Measurements from ENCODE around the gene KCNJ2.

KCNJ2 gene

GRCh38 chr17:70161519-70161918 lies 7.8 kb upstream of the KCNJ2 start:
- DNase-seq = no peak

DNA sequence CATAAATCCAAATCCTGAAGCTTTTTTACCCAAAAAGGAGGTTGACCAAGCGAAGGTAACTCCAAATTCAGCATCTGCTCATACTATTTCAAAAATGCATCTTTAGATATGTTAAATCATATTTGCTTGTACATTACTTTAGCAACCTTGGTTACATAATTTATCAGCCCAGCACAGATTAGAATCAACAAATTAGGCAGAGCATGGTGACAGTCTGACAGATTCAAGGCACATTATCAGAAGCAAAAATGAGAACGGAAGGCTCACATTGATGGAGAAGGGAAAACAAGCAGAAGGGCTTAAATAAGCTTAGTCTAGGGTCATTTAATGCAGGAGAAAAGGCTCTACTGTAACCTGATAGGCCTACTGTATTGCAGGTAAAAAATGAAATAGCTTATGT lies 3.9 kb upstream of the KCNJ2 start:
- no peak for DNase-seq

DNA sequence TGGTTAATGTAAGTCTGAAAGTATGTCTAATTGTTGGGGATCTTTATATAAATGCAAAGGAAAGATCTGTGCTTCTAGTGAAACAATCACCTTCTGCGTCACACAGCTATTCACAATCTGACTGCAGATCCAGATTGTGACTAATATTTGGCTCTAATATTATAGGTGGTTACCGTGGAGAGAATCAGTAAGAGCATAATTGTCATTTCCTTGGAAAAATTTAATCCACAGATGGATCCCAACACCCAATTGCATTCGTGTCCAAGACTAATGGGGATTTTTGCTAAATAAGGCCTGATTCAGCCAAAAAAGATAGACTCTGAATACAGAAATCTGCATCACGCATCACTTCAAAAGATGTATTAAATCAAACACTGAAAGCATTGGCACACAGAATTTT lies 2.7 kb upstream of the KCNJ2 start:
- DNase-seq = no peak

- no peak for DNase-seq
Measured at GRCh38 chr17:70168044-70168976, 1.0 kb upstream of the KCNJ2 start.

GRCh38 chr17:70169709-70170597 lies 621 bp downstream of the KCNJ2 start:
- DNase-seq = no peak

DNA sequence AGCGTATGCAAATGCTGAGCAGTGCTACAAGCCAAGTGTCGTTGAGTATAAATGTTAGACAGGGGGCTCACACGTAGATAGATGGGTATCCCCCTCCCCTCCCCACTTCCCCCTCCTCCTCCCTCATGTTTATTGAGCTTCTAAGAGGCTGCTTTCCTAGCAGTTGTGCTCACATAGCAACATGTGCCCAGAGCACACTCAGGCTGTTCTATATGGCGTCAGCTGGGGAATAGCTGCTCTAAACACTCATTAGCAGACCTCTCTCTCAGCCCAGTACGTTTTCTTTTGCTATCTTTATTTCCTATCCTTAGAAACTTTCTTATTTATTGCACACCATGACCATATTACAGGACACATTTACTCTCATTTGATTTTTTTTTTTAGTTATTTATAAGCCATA lies 1.8 kb downstream of the KCNJ2 start:
- no peak for DNase-seq

GRCh38 chr17:70172449-70172848 lies 3.1 kb downstream of the KCNJ2 start:
- DNase-seq = no peak

GRCh38 chr17:70172923-70173322 lies 3.6 kb downstream of the KCNJ2 start:
- DNase-seq = no peak

GRCh38 chr17:70173681-70174080 lies 4.3 kb downstream of the KCNJ2 start:
- DNase-seq = no peak

DNA sequence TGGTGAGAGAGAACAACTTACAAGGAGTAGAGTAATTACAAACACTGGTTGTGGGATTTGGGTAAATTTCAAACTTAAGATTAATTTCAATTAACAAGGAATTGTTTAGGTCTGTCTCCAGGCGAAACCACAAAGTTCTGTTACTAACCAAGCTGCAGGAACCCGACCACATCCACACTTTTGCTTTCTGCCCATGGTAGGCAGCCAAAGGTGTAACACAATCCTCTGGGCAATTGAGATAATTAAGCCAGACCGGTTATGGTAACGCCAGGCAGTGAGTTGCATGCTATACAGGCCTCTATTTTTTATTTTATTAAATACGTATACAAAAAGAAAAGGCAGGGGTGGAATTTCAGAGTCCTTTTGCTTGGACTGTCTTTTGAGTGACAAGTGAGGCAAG lies 12.0 kb downstream of the KCNJ2 start:
- no peak for DNase-seq

- no peak for DNase-seq
Measured at GRCh38 chr17:70181866-70182265, 12.5 kb downstream of the KCNJ2 start.

DNA sequence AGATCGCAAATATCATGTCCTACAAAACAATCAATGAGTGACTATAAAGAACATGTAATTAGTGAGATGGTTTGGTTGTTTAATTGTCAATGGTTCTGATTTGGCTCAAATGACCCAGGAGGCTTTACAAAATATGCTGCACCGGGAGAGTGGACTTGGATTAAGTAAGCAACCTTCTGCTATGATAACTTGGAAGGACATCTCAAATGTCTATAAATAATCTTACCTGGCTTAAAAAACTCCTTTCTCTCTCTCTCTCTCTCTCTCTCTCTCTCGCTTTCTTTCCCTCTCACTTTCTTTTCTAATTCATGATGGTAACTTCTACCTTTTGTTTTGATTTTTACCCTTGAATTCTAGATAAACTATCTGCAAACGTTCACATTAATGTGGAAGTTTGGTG lies 14.2 kb downstream of the KCNJ2 start:
- no peak for DNase-seq

DNA sequence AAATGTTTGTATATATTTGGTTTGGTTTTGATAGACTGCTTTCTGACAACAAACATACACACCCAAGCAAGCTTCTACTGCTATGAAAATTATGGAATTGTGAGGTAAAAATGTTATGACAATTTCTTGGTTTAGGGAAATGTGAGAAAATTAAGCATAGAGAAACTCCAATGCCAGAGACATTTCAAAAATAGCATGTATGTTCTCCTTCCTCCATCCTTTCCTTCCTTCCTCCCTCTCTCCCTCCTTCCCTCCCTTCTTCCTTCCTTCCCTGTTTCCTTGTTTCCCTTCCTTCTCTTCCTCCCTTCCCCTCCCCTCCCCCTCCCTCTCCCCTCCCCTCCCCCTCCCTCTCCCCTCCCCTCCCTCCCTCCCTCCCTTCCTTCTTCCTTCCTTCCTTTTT lies 14.9 kb downstream of the KCNJ2 start:
- DNase-seq = no peak

DNA sequence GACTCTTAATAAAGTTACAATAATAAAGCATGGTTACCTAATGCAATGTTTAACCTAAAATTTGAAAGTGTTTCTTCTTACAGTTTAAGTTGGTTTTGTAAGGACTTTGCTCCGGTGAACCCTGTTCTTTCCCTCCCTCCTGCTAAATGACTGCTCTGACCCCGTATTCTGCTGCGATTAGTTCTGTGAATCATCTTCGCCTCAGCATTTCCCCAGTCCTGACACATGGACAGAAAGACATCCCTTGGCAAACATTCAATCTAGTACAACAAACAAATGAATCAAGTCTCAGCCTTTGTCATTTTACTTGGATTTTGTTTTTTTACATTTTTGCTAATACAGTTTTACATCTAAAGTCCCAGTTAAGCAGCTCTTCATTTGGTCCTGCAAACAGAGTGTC lies 15.4 kb downstream of the KCNJ2 start:
- no peak for DNase-seq

DNA sequence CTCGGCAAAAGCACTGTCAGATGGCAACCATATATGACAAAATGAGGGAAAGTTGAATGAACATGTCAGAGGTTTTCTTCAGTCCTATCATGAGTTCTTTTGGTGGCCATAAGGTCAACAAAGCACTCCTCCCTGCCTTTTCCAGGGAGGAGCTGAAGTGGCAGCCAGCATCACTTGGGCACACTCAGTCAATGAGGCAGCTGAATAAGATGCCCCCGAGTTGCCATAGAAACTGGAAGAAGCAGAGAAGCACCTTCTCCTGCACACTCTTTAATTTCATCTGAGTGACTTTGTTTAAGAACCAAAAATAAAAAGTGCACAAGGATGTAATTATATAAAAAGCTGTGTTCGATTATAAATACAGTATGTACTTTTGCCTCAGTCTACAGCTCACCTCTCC lies 16.0 kb downstream of the KCNJ2 start:
- no peak for DNase-seq

DNA sequence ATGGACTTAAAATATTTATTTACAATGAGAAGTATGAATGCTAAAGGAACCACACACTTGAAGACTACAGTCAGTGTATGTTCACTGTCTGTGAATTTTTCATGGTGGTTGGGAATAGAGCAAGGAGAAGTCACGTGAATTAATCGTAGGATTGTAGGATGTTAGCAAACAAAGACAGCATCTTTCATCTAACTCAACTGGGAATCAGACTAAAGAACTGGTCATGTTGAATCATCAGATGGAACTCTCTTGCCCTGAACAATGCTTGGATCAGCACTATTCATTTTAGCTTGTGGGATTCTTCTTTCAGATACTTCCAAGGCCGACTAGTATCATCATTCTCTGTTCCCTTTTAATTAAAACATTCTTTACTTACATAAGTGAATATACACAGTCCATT lies 18.1 kb downstream of the KCNJ2 start:
- DNase-seq = no peak

DNA sequence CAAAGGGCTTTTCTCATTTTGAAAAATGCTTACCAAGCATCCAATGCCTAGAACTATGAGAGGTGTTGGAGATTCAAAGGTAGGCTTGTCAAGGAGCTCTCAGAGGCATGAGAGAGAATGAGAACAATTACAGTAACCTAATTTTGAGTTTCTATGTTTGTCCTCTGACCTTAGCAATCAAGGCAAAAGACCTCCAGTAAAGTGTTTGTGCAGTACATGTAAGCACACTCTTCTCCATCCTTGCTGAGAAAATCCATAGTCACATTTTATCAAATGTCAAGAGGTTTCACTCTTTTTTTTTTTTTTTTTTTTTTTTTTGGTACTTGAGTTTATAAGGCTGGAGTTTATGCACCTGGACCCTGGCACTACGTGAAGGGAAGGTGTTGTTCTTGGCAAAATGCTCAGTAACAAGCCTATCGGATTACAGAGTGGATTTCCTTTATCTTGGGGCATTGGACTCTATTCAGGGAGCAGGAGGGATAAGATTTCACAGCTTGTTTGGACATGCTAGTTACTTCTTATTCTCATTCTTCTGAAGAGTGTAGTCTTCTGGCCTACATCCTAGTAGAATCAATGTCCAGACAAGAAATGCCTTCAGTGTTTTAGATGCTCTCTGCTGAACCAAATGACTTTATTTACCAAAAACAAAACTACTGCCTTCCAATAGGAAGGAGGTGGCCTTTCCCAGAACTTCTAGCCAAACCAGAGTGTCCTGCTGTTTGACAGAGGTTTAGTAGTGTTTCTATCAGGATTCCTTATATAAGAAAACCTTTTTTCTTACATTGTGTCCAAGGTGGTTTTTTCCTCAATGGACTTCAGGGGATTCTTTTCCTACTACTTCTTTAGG lies 21.9 kb downstream of the KCNJ2 start:
- no peak for DNase-seq

DNA sequence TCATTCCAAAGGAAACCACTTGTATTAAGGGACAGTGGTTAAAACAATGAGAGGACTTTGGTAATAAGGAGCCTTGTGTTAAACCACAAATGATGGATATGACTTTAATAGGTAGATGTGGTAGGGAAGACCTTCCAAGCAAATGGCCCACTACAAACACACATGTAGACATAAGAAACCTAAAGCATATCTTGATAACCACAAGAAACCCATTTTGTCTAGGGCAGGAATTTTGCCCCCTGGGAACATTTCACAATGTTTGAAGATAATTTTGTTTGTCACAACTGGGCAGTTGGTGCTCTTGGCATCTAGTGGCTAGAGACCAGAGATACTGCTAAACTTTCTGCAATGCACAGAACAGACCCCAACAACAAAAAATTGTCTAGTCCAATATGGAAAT lies 25.8 kb downstream of the KCNJ2 start:
- DNase-seq = no peak

DNA sequence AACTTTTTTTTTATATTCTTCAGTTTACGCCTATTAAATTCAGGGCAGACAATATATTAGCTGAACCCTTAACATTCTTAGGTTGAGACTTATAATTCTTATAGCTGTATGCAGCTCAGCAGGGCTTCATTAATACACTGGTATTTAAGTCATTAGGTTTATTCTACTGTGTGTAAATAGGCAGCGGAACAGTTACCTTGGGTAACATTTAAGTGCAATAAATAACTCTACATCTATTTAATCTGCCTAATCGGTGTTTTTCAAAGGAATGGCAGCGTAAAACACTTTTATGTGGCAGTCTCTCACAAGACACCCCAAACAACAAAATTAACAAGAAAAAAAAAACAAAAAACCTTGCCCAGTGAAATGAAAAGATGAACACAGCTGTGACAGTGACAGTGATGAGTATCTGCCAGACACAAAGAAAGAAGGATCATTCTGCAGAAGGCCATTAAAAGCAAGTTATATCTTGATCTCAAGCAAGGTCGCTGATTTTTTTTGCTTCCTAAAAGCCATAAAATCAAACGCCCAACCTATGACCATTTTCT lies 32.6 kb downstream of the KCNJ2 start:
- DNase-seq = no peak

DNA sequence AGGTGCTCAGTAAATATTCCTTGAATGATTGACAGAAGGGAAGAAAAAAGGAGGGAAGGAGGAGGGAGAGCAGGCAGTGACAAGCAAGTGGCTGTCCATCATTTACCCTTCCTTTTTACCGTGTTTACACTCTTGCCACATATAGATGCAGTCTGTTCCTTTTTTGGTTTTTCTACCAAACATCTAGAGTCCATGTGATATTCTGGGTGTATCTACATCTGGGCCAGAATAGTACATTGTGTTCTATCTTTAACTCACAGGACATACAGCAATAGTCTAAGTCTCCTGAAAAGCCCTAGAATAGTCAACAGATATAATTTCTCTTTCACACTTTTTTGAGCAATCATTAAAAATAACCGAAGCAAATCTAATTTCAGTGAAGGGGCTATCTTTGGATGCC lies 33.5 kb downstream of the KCNJ2 start:
- no peak for DNase-seq

- no peak for DNase-seq
Measured at GRCh38 chr17:70204431-70204830, 35.1 kb downstream of the KCNJ2 start.

- no peak for DNase-seq
Measured at GRCh38 chr17:70205401-70205800, 36.1 kb downstream of the KCNJ2 start.
